Putamen (tissue), 1 donor: ENCODE measurements around the gene HMOX1.
"Not testable (repeated sequence)": the region's sequence is repeated elsewhere in the genome, so short reads cannot be mapped to it uniquely, and the experiment has no call there.

ENCODE experiments used
- DNase-seq: peaks from one replicate; pipeline ENCODE4 v3.0.0-alpha.2; 2016; ENCODE audit warnings: low spot score

Gene HMOX1

GRCh38 chr22:35435201-35435740, 54.4 kb downstream of the HMOX1 start:
- DNase-seq = no peak

- DNase-seq = no peak
Observed at GRCh38 chr22:35436421-35436820, 55.5 kb downstream of the HMOX1 start.

GRCh38 chr22:35437049-35437448, 56.2 kb downstream of the HMOX1 start:
- no peak for DNase-seq

GRCh38 chr22:35438673-35439364, 57.9 kb downstream of the HMOX1 start:
- not testable (repeated sequence) for DNase-seq

- no peak for DNase-seq
Observed at GRCh38 chr22:35439365-35439717, 58.4 kb downstream of the HMOX1 start.

GRCh38 chr22:35440129-35440528, 59.2 kb downstream of the HMOX1 start:
- no peak for DNase-seq

- DNase-seq = no peak
Observed at GRCh38 chr22:35441489-35442100, 60.7 kb downstream of the HMOX1 start.

- DNase-seq = no peak
Observed at GRCh38 chr22:35442471-35442870, 61.6 kb downstream of the HMOX1 start.

GRCh38 chr22:35443338-35443737, 62.4 kb downstream of the HMOX1 start:
- DNase-seq = no peak
